HG02571 (cell line): Measurements from ENCODE around the gene PAPPA2.
"Not testable (repeated sequence)": the region's sequence is repeated elsewhere in the genome, so short reads cannot be mapped to it uniquely, and the experiment has no call there.

Source experiments
- ATAC-seq: cut with Tn5 transposase; IDR thresholded peaks from one replicate; pipeline ENCODE4 v1.9.1; 2021; ENCODE audit warnings: mild to moderate bottlenecking, moderate library complexity; ENCODE audit not compliant: unreplicated experiment

The PAPPA2 gene

DNA sequence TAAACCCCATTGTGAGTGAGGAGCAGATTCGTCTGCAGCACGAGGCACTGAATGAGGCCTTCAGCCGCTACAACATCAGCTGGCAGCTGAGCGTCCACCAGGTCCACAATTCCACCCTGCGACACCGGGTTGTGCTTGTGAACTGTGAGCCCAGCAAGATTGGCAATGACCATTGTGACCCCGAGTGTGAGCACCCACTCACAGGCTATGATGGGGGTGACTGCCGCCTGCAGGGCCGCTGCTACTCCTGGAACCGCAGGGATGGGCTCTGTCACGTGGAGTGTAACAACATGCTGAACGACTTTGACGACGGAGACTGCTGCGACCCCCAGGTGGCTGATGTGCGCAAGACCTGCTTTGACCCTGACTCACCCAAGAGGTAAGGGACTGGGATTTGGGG, 132.2 kb downstream of the PAPPA2 start:
- ATAC-seq: no peak

DNA sequence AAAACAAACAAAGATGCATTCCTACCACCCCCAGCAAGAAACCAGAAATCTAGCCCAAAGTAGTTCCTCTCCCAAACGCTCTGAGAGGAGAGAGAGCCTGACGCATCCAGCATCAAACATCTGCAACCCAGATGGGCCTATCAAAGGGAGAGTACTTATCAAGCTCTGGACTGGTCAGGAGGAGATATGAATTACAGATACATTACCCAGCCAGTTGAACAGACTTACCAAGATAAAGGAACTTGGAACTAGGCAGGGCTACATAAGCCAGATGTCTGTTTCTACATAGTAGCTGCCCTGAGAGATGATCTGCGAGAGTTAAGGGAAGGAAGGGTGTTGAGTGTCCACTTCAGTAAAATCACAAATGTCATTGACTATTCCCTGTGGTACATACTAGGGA, 138.4 kb downstream of the PAPPA2 start:
- no peak for ATAC-seq

DNA sequence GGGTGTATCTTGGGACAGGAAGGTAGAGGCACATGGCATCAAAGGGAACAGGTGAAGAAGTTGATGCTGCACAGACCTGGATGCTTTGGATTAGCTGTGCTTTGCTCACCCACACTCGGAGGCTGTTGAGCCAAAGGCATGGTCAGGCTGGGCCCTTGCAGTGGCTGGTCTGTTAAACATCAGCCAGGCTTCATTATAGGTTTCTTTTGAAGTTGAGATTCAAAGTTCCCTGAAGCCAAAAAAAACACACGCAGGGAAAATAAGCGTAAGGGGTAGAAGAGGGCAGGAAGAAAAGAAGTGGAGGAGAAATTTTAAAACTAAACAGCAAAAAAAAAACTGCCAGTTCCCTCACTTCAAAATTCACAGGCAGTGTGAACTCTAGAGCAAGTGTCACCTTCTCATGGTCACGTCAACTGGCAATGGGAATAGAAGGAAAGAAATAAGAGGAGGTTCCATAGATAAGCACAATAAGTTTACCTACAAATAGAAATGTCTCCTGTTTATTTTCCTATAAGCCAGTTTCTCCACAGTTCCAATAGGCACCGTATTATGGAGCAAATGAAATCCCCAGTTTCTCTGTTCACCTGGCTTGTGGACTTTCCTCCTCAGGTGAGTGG, 139.5 kb downstream of the PAPPA2 start:
- no peak for ATAC-seq

DNA sequence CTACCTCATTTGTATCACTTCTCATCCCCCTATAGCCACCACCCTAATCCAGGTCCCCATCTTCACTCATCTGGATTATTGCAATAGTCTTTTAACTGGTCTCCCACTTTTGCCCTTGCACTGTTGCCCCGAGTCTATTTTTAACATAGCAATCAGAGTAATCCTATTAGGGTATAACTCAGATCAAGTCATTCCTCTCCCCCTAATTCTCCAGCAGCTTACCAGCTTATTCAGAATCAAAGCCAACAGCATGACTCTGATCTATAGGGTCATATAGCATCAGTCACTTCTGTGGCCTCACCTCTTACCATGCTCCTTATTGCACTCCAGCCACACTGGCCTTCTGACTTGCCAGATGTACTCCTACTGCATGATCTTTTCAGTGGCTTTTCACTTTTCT, 140.7 kb downstream of the PAPPA2 start:
- no peak for ATAC-seq

DNA sequence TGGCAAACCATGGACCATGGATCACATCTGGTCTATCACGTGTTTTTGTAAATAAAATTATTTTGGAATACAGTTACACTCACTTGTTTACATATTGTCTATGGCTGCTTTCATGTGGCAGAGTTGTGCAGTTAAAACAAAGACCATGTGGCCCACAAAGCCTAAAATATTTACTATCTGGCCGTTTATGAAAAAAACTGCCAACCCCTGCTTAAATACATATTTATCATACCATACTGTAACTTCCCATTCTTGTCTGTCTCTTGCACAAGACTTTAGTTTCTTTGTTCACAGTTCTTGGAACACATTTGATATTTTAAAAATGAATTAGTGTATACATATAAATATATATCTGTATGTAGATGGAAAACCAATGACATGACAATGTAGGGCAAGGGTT, 141.5 kb downstream of the PAPPA2 start:
- no peak for ATAC-seq

DNA sequence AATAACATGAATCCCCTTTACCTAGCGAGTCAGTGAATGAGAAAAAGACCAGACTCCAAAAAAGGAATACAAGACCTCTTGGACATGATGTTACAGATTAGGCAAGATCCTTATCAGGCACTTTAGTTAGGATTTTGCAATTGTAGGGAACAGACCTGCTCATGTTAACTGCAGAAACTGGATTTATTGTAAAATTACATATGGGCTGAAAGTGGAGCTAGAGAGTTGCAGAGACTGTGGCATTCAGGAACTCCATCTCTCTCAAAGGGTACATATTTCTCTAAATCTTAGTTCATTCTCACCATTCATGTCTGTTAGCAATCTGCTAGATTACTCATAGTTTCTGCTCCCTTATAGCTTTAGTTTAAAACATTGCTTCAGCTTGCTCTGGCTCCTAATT, 142.2 kb downstream of the PAPPA2 start:
- ATAC-seq: no peak

DNA sequence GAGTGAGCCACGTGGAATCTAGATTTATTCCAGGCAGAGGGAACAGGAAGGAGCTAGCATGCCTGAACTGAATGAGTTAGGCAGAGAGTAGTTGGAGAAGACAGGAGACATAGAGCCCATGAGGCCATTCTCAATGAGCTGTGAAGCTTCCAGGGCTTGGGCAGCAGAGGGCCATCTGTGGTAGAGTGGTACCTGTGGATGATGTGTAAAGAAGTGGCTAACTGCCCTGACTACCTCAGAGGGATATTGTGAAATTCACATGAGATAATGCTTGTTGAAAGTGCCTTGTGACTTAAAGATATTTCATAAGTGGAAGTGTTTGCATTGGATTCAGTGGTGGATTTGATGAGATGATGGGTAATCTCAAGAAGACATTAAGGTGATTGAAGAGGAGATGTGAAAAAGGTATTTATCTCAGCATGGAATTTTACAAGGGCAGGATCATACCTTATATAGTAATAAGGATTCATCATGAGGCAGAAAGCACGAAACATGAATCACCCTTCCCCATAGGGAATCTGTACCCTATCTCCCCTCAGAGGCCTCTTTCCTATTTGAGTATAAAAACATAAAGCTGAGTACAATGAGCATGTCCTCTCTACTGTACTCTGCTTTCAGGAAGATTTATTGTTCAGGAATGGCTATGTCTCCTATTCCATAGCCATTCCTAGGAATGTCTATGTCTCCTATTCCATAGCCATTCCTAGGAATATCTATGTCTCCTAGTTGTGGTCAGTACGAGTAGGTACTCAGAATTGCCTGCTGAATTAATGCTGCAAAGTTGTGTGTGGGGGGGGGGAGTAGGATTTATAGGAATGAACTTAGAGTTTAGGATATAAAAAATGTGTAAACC, 146.8 kb downstream of the PAPPA2 start:
- ATAC-seq: no peak

DNA sequence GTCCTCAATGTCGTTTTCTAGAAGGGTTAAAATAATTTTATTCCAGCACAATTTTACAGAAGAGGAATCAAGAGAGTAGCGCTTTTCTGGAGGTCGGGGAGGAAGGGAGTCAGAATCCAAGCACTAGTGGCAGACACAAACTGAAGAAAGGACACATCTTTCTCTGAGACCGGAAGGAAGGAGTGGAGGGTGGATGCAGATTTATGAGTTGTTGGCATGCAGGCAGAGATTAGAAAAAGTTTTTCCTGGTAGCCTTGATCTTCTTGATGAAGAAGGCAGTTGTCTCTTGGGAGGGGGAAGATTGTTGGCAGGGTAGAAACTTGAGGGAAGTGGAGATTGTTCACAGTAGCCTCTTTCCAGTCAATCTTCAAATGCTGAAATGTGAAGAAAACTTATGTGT, 149.8 kb downstream of the PAPPA2 start:
- no peak for ATAC-seq

DNA sequence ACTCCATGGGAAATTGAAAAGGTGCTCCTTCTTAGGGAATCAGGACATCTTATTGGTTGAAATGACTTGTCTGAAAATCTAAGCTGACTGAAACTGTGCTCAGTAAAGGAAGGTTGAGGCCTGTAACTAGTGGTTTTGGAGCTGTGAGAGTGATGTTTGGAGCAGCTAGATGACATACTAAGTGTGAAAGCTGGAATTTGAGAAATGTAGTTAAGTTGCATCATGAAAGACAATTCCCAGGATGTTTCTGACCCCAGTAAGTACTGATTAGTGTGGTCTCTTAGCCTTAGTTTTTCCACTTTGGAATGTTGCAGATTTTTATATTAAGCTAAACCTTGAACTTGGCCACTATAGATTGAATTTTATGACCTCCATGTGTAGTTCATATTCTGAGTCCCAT, 154.9 kb downstream of the PAPPA2 start:
- no peak for ATAC-seq

DNA sequence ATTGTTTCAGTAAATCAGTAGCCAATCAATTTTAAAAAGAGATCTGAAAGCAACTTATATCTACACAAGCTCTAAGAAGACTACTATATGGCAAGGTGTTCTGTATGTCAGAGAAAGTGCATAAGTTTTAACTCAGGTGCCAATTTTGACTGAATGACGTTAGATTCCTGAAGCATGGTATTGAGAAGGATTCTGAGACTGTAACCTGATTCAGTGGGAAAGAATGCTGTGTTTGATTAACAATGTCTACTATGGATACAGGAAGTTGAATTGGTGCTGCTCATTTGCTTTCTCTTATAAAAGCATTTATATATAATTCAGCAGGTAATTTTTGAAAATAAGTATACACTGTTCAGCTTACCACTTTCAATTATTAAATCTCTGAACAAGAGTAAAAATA, 156.3 kb downstream of the PAPPA2 start:
- no peak for ATAC-seq

DNA sequence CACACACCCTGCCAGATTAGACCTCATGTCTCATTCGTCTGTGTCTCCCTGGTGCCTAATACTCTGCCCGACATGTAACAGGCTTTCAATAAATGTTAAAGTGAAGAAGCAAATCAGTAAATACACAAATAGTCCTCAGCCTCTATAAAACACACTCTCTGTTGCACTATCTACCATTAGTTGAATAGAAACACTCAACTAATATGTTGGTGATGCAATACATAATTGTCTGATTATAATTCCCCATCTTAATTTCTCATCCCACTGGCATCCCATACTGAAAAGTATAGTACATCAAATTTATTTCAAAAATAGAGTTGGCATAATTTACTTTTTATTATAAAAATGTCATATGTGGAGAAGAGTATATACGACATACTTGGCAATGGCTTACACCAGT, 162.4 kb downstream of the PAPPA2 start:
- ATAC-seq: no peak

DNA sequence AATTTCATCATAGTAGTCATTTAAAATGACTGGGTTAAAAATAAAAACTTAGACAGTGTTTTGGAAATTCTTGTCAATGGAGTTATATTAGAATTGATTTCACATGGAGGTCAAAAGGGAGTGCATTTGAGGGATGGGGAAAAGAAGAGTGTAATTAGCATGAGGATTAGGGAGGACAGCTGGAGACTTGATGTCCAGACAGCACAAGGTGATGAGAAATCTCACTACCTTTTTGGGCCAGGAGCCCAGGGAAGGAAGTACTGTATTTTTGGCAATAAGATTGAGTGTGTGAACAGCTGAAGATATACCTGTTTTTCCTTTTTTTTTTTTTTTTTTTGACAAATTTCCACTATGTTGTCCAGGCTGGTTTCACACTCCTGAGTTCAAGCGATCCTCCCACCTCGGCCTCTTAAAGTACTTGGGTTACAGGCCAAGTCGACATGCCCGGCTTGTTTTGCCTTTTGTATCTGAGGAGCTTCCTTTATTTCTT, 163.6 kb downstream of the PAPPA2 start:
- no peak for ATAC-seq

DNA sequence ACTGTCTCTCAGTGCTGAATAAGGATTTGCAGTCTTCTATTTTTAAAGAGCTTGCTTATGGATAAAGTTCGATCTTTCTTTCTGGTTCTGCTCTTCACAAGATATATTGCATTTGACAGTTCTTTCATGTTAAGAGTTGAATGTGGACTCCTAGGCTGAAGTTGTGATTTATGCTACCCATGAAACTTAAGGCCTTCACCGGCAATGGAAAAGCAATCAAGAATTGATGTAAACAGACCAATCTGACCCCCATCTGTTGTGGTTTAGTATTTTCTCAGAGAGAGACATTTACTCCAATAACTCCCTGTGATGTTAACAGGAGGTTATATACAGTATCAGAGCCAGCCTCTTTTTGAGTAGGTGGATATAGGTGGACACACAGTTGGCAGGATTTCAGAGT, 165.8 kb downstream of the PAPPA2 start:
- ATAC-seq: no peak

DNA sequence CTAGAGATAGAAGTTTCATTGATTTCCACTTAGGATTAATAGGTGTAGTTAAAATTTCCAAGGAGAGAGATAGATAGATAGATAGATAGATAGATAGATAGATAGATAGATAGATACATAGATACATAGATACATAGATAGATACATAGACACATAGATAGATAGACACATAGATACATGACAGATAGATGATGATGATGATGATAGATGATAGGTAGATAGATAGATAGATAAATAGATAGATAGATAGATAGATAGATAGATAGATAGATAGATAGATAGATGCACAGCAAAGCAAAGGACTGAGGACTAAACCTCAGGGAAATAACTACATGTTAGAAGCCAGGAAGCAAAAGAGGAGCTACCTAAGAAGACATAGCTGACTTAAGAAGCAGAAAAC, 171.8 kb downstream of the PAPPA2 start:
- ATAC-seq: not testable (repeated sequence)

DNA sequence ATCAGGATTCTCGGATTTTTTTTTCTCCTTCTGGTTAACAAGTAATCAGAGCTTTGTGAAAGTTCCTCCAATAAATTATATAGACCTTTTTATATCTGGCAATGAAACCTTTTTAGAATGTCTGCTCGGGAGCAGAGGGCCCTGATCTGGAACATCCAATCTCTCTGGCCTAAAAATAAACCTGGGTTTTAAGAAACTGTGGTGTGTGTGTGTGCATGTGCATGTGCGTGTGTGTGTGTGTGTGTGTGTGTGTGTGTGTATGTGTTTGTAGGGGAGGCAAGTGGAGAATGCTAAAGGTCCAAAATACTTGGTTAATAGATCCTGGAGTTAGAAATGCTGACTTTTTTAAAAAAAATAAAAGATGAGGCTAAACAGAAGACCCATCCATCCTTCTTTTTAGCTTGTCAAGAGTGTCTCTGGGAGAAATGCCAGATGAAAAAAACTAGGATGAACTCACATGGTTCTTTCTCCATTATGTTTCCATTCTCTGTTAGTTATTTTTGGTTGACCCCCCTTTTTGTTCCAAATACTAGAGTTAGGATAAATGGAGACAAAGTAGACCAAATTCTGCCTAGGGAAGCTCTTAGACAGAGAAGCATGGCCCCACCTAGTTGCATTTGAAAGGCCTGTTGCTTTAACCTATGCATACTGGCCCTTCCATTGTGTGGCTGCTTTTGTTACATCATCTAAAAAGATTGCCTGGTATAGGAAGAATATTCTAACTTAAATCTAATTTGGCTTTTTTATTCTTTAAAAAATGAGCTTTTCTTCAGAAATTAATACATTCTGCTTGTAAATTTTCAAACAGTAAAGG, 175.9 kb downstream of the PAPPA2 start:
- ATAC-seq: no peak

DNA sequence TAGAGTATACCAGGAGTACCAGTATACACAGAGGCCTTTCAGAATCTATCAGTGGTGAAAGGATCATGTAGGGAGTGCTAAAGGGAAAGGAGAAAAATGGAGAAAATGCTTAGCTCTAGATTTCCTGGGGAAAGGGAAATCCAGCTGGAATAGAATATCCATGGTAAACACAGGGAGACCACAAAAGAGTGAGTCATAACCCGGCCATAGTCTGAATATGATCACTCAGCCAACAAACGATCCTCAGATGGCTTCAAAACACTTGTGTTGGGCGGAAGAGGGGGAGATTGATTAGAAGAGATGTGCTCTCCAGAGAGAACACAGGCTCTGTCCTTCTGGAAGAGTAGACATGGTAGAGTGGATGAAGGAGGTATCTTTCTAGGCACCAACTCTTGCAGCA, 180.6 kb downstream of the PAPPA2 start:
- no peak for ATAC-seq

DNA sequence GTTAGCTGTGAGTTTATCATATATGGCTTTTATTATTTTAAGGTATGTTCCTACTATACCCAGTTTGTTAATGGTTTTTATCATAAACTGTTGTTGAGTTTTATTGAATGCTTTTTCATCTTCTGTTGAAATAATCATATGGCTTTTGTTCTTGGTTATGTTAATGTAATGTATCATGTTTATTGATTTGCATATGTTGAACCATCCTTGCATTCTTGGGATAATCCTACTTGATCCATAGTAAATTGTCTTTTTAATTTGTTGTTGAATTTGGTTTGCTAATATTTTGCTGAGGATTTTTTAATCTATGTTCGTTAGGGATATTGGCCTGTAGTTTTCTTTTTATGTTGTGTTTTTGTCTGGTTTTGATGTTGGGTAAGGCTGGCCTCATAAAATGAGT, 185.6 kb downstream of the PAPPA2 start:
- ATAC-seq: no peak

DNA sequence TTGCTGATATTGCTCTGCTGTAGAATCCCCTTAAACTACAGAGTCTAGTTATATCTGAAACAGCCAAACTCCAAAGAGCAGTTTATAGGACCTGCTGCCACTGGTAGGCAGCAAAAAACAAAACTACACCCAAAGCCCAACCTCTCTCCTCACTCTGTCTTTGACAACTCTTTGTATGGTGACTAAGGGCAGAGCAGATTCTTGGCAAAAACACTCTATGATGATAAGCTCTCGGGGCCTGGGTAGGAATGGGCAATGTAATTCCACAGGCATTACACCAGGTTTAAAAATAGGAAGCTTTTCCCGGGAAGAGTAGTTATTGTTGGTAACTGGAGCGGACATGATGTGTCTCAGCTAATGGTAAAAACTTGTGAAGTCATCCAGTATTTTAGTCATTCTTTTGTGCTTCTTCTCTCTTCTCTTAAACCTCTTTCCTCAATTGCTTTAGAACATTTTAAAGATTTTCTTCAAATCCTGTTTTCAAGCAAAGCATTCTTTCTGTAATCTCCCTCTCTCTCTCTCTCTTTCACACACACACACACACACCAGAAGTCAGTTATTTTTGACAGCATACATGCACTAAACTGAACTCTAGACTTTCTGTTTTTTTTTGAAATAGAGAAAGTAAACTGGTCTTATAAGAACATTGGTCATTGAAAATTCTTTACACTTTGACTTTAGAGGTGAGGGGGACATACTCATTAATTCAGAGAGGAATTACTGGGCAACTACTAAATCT, 193.5 kb downstream of the PAPPA2 start:
- no peak for ATAC-seq

DNA sequence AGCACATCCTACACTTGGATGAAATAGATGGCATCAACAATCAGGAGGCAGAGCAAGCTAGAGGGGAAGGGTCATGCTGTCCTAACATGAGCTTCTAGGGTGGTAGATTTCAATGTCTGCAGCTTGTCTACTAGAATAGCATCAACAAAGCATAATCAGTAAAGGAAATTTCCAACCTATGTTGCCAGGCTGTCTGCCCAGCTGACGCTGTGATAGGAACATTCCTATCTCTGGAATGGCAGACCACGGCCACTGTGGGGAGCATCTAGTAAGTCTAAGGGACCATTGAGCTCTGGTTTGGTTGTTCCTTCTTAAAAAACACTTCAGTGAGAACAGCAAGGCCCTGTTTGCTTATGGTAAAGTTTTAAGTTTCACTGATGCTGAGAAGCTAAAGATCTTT, 206.8 kb downstream of the PAPPA2 start:
- ATAC-seq: no peak

DNA sequence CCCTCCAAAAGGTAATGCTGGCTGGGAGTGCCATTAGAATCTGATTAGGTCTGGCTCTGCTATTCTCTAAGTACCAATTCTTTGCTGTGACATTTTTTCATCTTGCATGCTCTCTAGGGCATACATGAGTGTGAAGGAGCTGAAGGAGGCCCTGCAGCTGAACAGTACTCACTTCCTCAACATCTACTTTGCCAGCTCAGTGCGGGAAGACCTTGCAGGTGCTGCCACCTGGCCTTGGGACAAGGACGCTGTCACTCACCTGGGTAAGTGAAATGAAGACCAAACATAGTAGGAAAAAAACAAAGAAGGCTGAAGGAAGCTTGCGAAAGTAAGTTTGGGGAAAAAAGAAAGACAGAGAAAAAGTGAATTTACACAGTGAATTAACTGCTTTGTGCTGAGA, 207.9 kb downstream of the PAPPA2 start:
- no peak for ATAC-seq
